Calu3 (cell line): Measurements from ENCODE around the gene ZNF783. TPM values are rescaled to one million over a fixed set of nuclear protein-coding genes. Genes with fewer than 3 reads are reported as not detected.

Source experiments
- BruUV-seq: library from RNA; stranded (reverse); fragments of 400-500 nt; replicated peaks from 2 replicates; lab custom pipeline; 2021; lab: Mats Ljungman, UMichigan
- CTCF ChIA-PET: fragments of 300-600 bp; sonication (Branson Sonifier 250); formaldehyde crosslinking; loops from one replicate; lab custom pipeline; 2022; ENCODE audit warnings: antibody characterized with exemption; lab: Charles Lee
- DNase-seq: peaks from one replicate; pipeline ENCODE4 v3.0.0; 2022
- H3K27ac Mint-ChIP-seq: one replicate; pipeline ENCODE4 v1.8.0; 2022; ENCODE audit warnings: mixed read lengths; ENCODE audit not compliant: unreplicated experiment
- H3K27me3 Mint-ChIP-seq: one replicate; pipeline ENCODE4 v1.8.0; 2022; ENCODE audit warnings: mixed read lengths; ENCODE audit not compliant: unreplicated experiment
- H3K36me3 Mint-ChIP-seq: one replicate; pipeline ENCODE4 v1.8.0; 2022; ENCODE audit warnings: mild to moderate bottlenecking, moderate library complexity, mixed read lengths; ENCODE audit not compliant: insufficient read depth, unreplicated experiment
- H3K4me1 Mint-ChIP-seq: one replicate; pipeline ENCODE4 v1.8.0; 2022; ENCODE audit warnings: mild to moderate bottlenecking, low read depth, mixed read lengths; ENCODE audit not compliant: unreplicated experiment
- H3K4me3 Mint-ChIP-seq: one replicate; pipeline ENCODE4 v1.8.0; 2022; ENCODE audit warnings: mild to moderate bottlenecking, low read depth, moderate library complexity, mixed read lengths; ENCODE audit not compliant: unreplicated experiment
- H3K9me3 Mint-ChIP-seq: one replicate; pipeline ENCODE4 v1.8.0; 2022; ENCODE audit warnings: low read depth, mixed read lengths; ENCODE audit not compliant: unreplicated experiment
- CTCF ChIP-seq: fragments of 200-600 bp; IDR thresholded peaks from one replicate; pipeline ENCODE4 v1.8.0; 2022; ENCODE audit warnings: antibody characterized with exemption; ENCODE audit not compliant: unreplicated experiment
- intact Hi-C: fragments of 100-400 bp; cut with micrococcal nuclease; formaldehyde crosslinking; loops from one replicate; pipeline ENCODE4 v1.10.0; 2022; ENCODE audit not compliant: unreplicated experiment
- total RNA-seq: library from RNA; stranded (reverse); gene quantifications from 2 replicates; pipeline ENCODE4 v1.2.3, GENCODE V29; 2022

ZNF783 gene
- total RNA-seq, 1 experiment from 2014 or later: 17.8 TPM

- no peak for DNase-seq
- intact Hi-C loops: no loop called here
- no peak overlapping the region for H3K4me3 Mint-ChIP-seq
- CTCF ChIA-PET: no interaction called here
- no TSS peak for BruUV-seq
- peaks cover 8% of the 10 kb centered on the region for H3K27me3 Mint-ChIP-seq
- no peaks in the 10 kb centered on the region for H3K36me3 Mint-ChIP-seq
- TF ChIP-seq CTCF: no peak
- H3K4me1 Mint-ChIP-seq: no peaks in the 10 kb centered on the region
- no peaks in the 10 kb centered on the region for H3K9me3 Mint-ChIP-seq
- H3K27ac Mint-ChIP-seq: no peak overlapping the region
These were observed 32.1 kb downstream of the ZNF783 start for GRCh38 chr7:149293946-149294633.

GRCh38 chr7:149294634-149295480 is 32.9 kb downstream of the ZNF783 start:
- DNase-seq: no peak
- CTCF ChIA-PET: no interaction called here
- Mint-ChIP-seq H3K27ac (no peak overlapping the region), H3K4me3 (no peak overlapping the region), H3K36me3 (no peaks in the 10 kb centered on the region), H3K4me1 (no peaks in the 10 kb centered on the region), H3K9me3 (no peaks in the 10 kb centered on the region), H3K27me3 (peaks cover 15% of the 10 kb centered on the region)
- intact Hi-C loops: no loop called here
- BruUV-seq: no TSS peak
- TF ChIP-seq CTCF: no peak

- DNase-seq: no peak
- H3K27me3 Mint-ChIP-seq: peaks cover 22% of the 10 kb centered on the region
- CTCF ChIA-PET: no interaction called here
- no peaks in the 10 kb centered on the region for H3K36me3 Mint-ChIP-seq
- no peaks in the 10 kb centered on the region for H3K4me1 Mint-ChIP-seq
- intact Hi-C loops: no loop called here
- H3K4me3 Mint-ChIP-seq: no peak overlapping the region
- H3K27ac Mint-ChIP-seq: no peak overlapping the region
- TF ChIP-seq CTCF: no peak
- H3K9me3 Mint-ChIP-seq: no peaks in the 10 kb centered on the region
- BruUV-seq: no TSS peak
These were observed 33.5 kb downstream of the ZNF783 start for GRCh38 chr7:149295481-149295850.

GRCh38 chr7:149296368-149296767 is 34.4 kb downstream of the ZNF783 start:
- CTCF ChIA-PET: no interaction called here
- BruUV-seq: no TSS peak
- Mint-ChIP-seq H3K27me3 (peaks cover 31% of the 10 kb centered on the region), H3K36me3 (no peaks in the 10 kb centered on the region), H3K4me1 (no peaks in the 10 kb centered on the region), H3K4me3 (no peak overlapping the region), H3K9me3 (no peaks in the 10 kb centered on the region), H3K27ac (no peak overlapping the region)
- intact Hi-C loops: no loop called here
- TF ChIP-seq CTCF: no peak
- DNase-seq: no peak
